ENCODE measurements around the gene HNRNPLL.
"Not testable (repeated sequence)": the region's sequence is repeated elsewhere in the genome, so short reads cannot be mapped to it uniquely, and the experiment has no call there.

The HNRNPLL gene

GRCh38 chr2:38552259-38552658, 50.5 kb downstream of the HNRNPLL start:
- DNase-seq (ENCODE audit: low spot score): no peak

DNA sequence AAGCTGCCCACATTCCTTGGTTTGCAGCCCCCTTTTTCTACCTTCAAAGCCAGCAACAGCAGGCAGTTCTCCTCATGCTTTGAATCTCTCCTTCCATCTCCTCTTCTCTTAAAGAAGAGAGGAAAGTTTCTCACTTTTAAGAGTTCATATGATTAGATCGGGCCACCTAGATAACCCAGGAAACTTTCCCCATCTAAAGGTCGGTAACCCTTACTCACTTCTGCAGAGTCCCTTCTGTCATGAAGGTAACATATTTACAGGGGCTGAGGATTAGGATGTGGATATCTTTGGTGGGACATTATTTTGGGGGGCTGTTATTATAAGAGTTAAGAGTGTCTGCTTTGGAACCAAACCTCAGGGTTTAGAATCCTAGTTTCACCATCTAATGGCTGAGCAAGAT, 51.0 kb downstream of the HNRNPLL start:
- no peak for DNase-seq (ENCODE audit: low spot score)

GRCh38 chr2:38551171-38551570, 51.6 kb downstream of the HNRNPLL start:
- DNase-seq (ENCODE audit: low spot score): no peak

GRCh38 chr2:38549851-38550250, 52.9 kb downstream of the HNRNPLL start:
- no peak for DNase-seq (ENCODE audit: low spot score)

DNA sequence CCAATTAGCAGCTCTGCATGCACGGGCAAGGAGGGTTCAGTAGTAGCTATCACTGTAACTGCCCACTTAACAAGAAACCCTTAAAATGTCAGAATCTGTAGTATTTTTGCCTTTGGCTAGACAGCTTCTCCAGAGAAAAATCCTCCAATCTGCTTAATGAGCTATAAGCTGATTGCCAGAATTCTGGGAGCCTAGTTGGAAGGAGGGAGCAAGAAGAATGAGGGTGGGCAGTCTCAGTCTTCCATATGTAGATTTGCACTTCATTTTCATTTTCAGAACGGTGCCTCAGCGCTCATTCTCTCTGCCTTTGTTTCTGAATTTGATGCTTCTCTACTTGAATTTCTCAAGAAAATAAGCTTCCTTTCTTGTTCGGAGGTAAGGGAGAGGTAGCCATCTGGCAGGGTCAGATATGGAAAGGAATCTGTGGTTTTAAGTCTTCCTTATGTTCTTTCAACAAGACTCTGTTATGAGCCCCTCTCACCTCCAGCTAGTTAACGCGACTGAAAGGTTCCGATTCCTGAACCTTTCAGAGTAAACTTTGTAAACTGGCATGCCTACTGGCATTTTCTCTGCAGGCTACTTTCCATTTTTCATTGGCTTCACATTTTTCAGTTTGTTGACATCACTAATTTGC, 53.5 kb downstream of the HNRNPLL start:
- DNase-seq (ENCODE audit: low spot score): no peak

DNA sequence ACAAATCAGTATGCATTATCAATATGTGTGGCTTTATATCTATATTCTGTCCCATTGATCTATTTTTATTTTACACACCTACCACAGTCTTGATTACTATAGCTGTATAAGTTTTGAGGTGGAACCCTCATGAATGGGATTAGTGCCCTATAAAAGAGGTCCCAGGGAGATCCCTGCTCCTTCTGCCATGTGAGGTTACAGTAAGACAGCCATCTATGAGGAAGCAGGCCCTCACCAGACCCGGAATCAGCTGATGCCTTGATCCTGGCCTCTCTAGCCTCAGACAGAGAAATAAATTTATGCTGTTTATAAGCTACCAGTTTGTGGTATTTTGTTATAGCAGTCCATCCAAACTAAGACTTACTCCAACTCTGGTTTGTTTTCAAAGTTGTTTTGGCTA, 54.9 kb downstream of the HNRNPLL start:
- no peak for DNase-seq (ENCODE audit: low spot score)

- DNase-seq (ENCODE audit: low spot score): no peak
Observed at GRCh38 chr2:38546585-38546984, 56.1 kb downstream of the HNRNPLL start.

DNA sequence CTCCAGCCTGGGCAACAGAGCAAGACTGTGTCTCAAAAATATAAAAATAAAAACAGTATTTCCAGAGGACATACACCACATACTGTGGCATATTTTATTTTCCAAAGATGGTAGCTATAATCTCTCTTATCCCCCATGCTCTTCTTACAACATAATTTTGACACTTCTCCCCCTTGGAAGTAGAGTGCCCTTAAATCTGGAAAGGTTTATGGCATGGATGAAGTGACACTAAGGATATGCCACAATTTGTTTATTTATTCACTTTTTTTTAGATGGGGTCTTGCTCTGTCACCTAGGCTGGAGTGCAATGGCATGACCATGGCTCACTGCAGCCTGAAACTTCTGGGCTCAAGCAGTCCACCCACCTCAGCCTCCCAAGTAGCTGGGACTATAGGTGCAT, 56.7 kb downstream of the HNRNPLL start:
- no peak for DNase-seq (ENCODE audit: low spot score)

DNA sequence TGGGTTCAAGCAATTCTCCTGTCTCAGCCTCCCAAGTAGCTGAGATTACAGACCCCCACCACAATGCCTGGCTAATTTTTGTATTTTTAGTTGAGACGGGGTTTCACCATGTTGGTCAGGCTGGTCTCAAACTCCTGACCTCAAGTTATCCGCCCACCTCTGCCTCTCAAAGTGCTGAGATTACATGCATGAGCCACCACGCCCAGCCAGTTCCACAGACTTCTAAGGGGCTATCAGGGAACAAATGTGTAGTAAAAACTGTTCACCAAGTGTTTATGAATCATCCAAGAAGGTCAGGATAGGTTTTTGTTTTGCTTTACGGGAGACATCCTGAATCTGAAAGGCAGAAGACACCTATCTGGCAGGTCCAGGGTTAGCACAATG, 60.5 kb downstream of the HNRNPLL start:
- peak; percentile 81 for DNase-seq (ENCODE audit: low spot score)

DNA sequence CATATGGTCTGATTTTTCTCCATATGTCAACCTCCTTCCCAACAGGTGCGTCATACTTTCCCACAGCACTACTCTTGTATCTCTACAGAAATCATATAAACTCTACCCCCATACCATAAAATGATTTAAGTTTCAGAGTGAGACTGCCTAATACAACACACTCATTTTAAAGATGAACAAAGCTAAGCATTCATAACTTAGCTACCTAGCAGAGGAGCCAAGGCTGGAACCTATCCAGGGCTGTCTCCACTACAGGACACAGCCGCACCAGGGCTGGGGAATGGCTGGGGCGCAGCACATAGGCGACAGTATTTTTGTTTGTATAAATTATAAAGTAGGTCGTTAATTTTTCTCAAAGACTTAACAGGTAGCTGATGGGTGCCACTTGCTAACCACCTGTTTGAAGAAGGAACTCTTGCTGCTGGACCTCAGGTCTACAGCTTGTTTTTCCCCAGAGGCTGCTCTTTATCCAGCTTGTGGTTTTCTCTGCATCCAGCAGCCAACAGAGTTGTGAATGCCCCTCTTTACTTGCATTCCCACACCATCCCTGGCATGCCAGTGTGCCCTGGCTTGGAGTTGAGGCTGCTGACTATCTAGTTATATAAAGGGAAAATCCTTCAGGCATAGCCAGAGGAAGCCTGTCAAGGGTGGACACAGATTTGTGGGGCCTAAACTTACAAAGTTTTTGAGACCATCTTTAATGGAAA, 62.0 kb downstream of the HNRNPLL start:
- DNase-seq (ENCODE audit: low spot score): peak; percentile 46

DNA sequence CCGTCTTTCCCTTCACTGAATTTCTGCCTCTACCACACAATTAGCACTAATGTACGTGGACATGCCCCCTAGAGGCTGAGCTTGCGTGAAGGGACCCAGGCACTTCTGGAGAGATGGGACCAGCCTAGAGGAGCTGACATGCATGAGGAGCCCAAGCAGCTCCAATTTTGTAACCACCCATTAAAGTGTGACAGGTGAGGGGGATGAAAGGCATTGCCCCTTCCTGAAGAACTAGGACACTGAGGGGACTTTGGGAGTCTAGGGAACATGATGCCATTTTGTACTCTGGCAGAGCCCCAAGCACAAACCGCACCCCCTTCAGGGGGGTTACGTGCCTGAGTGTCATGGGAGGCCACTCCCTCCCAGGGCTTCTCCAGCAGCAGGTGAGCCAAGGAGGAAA, 63.6 kb downstream of the HNRNPLL start:
- no peak for DNase-seq (ENCODE audit: low spot score)

- DNase-seq (ENCODE audit: low spot score): no peak
Observed at GRCh38 chr2:38537937-38538525, 64.7 kb downstream of the HNRNPLL start.

DNA sequence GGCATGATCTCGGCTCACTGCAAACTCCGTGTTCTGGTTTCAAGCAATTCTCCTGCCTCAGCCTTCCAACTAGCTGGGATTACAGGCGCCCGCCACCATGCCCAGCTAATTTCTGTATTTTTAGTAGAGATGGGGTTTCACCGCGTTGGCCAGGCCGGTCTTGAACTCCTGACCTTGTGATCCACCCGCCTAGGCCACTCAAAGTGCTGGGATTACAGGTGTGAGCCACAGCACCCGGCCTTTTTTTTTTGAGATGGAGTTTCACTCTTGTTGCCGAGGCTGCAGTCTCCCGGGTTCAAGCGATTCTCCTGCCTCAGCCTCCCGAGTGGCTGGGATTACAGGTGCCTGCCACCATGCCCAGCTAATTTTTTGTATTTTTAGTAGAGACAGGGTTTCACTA, 65.4 kb downstream of the HNRNPLL start:
- DNase-seq (ENCODE audit: low spot score): not testable (repeated sequence)

- peak; percentile 62 for DNase-seq (ENCODE audit: low spot score)
Observed at GRCh38 chr2:38535744-38536506, 66.8 kb downstream of the HNRNPLL start.

GRCh38 chr2:38535404-38535743, 67.4 kb downstream of the HNRNPLL start:
- no peak for DNase-seq (ENCODE audit: low spot score)

DNA sequence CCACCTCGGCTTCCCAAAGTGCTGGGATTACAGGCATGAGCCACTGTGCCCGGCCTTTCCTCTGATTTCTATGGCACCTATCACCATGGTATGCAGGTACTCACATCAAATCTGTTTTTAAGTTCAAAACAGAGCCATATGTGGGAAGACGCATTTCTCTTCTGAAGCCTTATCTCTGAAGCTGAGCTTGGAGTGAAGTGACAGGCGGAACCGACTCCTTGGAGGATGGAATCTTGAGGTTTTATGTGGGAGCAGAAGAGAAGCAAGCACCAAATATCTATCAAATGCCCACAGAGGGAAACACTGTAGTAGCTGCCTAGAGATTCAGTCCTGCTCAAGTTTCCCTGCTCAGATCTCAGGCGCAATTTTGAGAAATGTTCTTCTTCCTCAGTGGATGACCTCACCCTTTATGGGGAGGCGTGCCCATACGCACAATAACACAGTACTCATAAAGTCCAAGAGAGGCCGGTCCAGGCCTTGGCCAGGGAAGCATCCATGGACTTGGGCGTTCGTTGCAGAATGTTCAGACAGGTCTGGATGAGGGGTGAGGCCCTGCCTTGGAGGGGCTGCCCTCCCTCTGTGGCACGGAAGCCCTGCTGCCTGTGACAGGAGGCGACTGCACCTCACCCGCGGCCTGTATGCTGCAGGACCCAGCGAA, 67.9 kb downstream of the HNRNPLL start:
- DNase-seq (ENCODE audit: low spot score): no peak

GRCh38 chr2:38533757-38534545, 68.8 kb downstream of the HNRNPLL start:
- DNase-seq (ENCODE audit: low spot score): no peak

- no peak for DNase-seq (ENCODE audit: low spot score)
Observed at GRCh38 chr2:38533180-38533579, 69.5 kb downstream of the HNRNPLL start.

DNA sequence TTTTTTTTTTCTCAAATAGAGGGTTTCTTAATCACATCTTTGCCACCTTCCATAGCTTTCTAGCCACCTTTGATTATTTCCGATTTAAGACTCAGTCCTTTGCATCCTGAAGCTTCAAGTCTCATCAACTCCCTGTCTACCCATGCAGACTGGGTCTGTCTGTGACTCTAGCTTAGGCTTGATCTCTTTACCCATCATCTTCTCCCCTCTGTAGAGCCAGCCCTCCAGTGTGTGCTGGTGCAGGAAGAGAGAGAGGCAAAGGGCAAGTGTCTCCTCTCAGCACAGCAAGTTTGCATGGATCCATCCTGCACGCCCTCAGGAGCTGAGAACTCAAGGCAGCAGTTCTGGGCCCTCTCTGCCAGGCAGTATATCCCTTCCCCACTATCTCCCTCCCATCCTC, 70.4 kb downstream of the HNRNPLL start:
- DNase-seq (ENCODE audit: low spot score): no peak

DNA sequence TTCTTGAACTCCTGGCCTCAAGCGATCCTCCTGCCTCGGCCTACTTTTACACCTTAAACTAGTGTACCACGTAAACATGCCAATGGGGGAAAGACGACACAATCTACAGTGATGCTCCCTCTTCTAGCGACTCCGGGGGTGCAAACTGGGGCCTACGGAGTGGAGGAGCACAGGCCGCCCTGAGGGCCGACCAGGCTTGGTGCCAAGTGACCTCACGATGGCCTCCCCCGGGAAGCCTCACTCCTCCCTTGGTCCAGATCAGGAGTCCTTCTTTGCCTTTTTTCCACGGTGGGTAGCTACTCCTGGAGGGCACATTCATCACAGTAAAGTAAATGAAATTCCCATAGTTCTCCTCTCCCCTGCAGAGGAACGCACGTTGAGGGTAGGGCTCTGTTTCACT, 73.5 kb downstream of the HNRNPLL start:
- no peak for DNase-seq (ENCODE audit: low spot score)

DNA sequence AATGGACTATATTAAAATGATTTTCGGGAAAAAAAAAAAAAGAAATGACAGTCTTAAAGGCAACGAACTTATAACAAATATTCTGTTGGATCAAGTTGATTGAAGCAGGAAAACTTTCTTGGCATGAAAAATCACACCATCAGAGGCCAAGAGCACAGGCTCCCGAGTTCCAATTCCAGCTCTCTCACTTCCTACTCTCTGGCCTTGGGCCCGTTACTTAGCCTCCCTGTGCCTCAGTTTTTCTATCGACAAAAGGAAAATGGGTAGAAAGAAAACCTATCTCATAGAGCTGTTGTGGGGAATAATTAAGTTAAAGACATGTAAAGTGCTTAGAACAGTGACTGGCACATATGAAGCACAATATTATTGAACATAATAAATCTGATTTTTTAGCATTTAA, 74.2 kb downstream of the HNRNPLL start:
- DNase-seq (ENCODE audit: low spot score): no peak

GRCh38 chr2:38528008-38528442, 74.7 kb downstream of the HNRNPLL start:
- DNase-seq (ENCODE audit: low spot score): peak; percentile 73

Data from SW480 (cell line).